Measurements from ENCODE around the gene SLC2A13. TPM values are rescaled to one million over a fixed set of nuclear protein-coding genes. Genes with fewer than 3 reads are reported as not detected.

Gene SLC2A13
- total RNA-seq, 1 experiment from 2014 or later: 7.0 TPM

DNA sequence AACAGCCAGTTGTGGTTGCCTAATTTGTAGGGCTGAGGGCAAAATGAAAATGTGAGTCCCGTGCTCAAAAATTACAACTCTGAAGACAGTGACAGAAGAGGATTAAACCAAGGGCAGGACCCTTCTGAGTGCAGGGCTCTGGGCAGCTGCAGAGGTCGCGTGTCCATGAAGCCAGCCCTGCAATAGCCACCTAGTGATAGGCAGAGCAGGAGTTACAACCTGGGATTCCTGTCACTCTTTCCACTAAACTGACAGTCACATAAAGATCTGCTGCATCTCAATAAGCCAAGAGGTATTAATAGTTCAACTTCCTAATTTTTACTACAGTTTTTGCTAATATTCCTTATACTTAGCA lies 94.1 kb downstream of the SLC2A13 start:
- Mint-ChIP-seq H3K9me3 (no peaks in the 10 kb centered on the region), H3K27me3 (ENCODE audit: low read depth) (no peaks in the 10 kb centered on the region), H3K4me3 (no peak overlapping the region), H3K4me1 (peaks cover 12 to 24% of the 10 kb centered on the region in 2 experiments), H3K27ac (peak overlapping the region in 1 of 3 experiments; percentile 63; a peak in 1 of 7 replicates), H3K36me3 (ENCODE audit: insufficient read depth in 1 of 3, low read depth in 3 of 3) (no peaks in the 10 kb centered on the region)
- Histone ChIP-seq H3K9me3 (ENCODE audit: control insufficient read depth, low read depth, low read length) (no peaks in the 10 kb centered on the region), H3K23me2 (ENCODE audit: insufficient read length, low read depth, low read length, poor library complexity, severe bottlenecking) (no peaks in the 10 kb centered on the region), H2BK12ac (ENCODE audit: insufficient read length, low read depth, low read length) (no peak overlapping the region), H3K23ac (ENCODE audit: insufficient read length, low read depth, low read length) (no peak overlapping the region), H2BK15ac (ENCODE audit: low read depth, low read length) (no peak overlapping the region), H3K27ac (ENCODE audit: insufficient read length, low read depth, low read length) (no peak overlapping the region), H3K79me1 (ENCODE audit: insufficient read depth, low read depth, low read length, poor library complexity, severe bottlenecking) (no peaks in the 10 kb centered on the region), H3K56ac (ENCODE audit: insufficient read length, low read depth, low read length) (no peak overlapping the region), H3K4ac (ENCODE audit: low read depth, low read length) (no peak overlapping the region), H2BK5ac (ENCODE audit: insufficient read length, low read length) (no peak overlapping the region), H4K8ac (replicated peaks; ENCODE audit: insufficient read length, low read depth, low read length) (no peak overlapping the region), H3T11ph (ENCODE audit: low read length) (no peak overlapping the region), H3K79me2 (ENCODE audit: insufficient read depth, low read length) (no peaks in the 10 kb centered on the region), H3K18ac (ENCODE audit: insufficient read length, low read depth, low read length) (no peak overlapping the region), H4K91ac (ENCODE audit: insufficient read length, low read depth, low read length) (no peak overlapping the region), H3K4me2 (ENCODE audit: insufficient read depth, insufficient read length, low read length) (no peak overlapping the region), H4K5ac (ENCODE audit: insufficient read length, low read depth, low read length) (no peak overlapping the region), H2AK5ac (ENCODE audit: insufficient read length, low read length) (no peak overlapping the region), H2BK20ac (ENCODE audit: low read depth, low read length, poor library complexity, severe bottlenecking) (no peak overlapping the region), H3K9ac (ENCODE audit: extremely low read depth, insufficient read length, low read length) (no peak overlapping the region), H2BK120ac (ENCODE audit: low read depth, low read length, poor library complexity, severe bottlenecking) (no peak overlapping the region), H3K14ac (ENCODE audit: insufficient read depth, low read length) (no peak overlapping the region), H3K27me3 (ENCODE audit: insufficient read depth, low read length) (no peaks in the 10 kb centered on the region), H3K4me1 (ENCODE audit: insufficient read depth, low read length) (no peaks in the 10 kb centered on the region; the same call in 1 of the 2 replicates), H2AFZ (ENCODE audit: low read length) (no peak overlapping the region), H4K20me1 (ENCODE audit: control insufficient read depth, insufficient read depth, insufficient read length) (no peaks in the 10 kb centered on the region)
- TF ChIP-seq, protein P1, sequence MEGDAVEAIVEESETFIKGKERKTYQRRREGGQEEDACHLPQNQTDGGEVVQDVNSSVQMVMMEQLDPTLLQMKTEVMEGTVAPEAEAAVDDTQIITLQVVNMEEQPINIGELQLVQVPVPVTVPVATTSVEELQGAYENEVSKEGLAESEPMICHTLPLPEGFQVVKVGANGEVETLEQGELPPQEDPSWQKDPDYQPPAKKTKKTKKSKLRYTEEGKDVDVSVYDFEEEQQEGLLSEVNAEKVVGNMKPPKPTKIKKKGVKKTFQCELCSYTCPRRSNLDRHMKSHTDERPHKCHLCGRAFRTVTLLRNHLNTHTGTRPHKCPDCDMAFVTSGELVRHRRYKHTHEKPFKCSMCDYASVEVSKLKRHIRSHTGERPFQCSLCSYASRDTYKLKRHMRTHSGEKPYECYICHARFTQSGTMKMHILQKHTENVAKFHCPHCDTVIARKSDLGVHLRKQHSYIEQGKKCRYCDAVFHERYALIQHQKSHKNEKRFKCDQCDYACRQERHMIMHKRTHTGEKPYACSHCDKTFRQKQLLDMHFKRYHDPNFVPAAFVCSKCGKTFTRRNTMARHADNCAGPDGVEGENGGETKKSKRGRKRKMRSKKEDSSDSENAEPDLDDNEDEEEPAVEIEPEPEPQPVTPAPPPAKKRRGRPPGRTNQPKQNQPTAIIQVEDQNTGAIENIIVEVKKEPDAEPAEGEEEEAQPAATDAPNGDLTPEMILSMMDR (conservative IDR thresholded peaks at IDR 0.05): no peak
- no peak for DNase-seq
- WGBS (ENCODE audit: extremely low coverage, insufficient read length, low lambda C conversion rate): no CpG with 5 or more reads among the region's 3 CpGs
